22Rv1 (cell line): ENCODE measurements around the gene TCEA2.

Experiments used
- H3K27ac ChIP-seq: fragments of 450-650 bp; 2 replicates; pipeline ENCODE4 v1.5.1; 2017
- CTCF ChIP-seq: fragments of 450-650 bp; IDR thresholded peaks from 2 replicates; pipeline ENCODE4 v1.5.1; 2017; ENCODE audit warnings: mild to moderate bottlenecking
- ZFX ChIP-seq: fragments of 450-650 bp; IDR thresholded peaks from 2 replicates; pipeline ENCODE4 v1.6.1; 2017; ENCODE audit warnings: antibody characterized with exemption, borderline replicate concordance

The TCEA2 gene

GRCh38 chr20:64052326-64052722 lies 10.7 kb upstream of the TCEA2 start:
- no peak overlapping the region for H3K27ac ChIP-seq
- no peak for TF ChIP-seq CTCF
- TF ChIP-seq ZFX, result no peak

GRCh38 chr20:64052987-64053840 lies 9.8 kb upstream of the TCEA2 start:
- H3K27ac ChIP-seq, result no peak overlapping the region
- TF ChIP-seq CTCF (no peak), ZFX (no peak)

- TF ChIP-seq ZFX (no peak), CTCF (peak; percentile 31)
- no peak overlapping the region for H3K27ac ChIP-seq
These were observed 8.9 kb upstream of the TCEA2 start for GRCh38 chr20:64053841-64054661.

- H3K27ac ChIP-seq, result no peak overlapping the region
- TF ChIP-seq CTCF (no peak), ZFX (no peak)
These were observed 7.6 kb upstream of the TCEA2 start for GRCh38 chr20:64055396-64055892.

GRCh38 chr20:64055893-64056638 lies 6.9 kb upstream of the TCEA2 start:
- no peak overlapping the region for H3K27ac ChIP-seq
- no peak for TF ChIP-seq CTCF
- TF ChIP-seq ZFX, result no peak

- no peak overlapping the region for H3K27ac ChIP-seq
- no peak for TF ChIP-seq ZFX
- no peak for TF ChIP-seq CTCF
These were observed 6.4 kb upstream of the TCEA2 start for GRCh38 chr20:64056639-64056888.
